ENCODE measurements around the gene MINK1.

GRCh38 chr17:4808378-4808767 is 24.8 kb upstream of the MINK1 start:
- no peak for TF ChIP-seq CTCF (IDR thresholded peaks at IDR 0.05)
- TF ChIP-seq EZH2 (IDR thresholded peaks at IDR 0.05; ENCODE audit: borderline replicate concordance, insufficient read depth, low read depth, low read length, poor library complexity, severe bottlenecking) = no peak
